ENCODE measurements around the gene RFFL.
A peak's percentile ranks its signal among the peaks of the same experiment; 100 is the strongest.

The RFFL gene

GRCh38 chr17:34974179-34974578 lies 89.3 kb downstream of the RFFL start:
- TF ChIP-seq, protein P1, sequence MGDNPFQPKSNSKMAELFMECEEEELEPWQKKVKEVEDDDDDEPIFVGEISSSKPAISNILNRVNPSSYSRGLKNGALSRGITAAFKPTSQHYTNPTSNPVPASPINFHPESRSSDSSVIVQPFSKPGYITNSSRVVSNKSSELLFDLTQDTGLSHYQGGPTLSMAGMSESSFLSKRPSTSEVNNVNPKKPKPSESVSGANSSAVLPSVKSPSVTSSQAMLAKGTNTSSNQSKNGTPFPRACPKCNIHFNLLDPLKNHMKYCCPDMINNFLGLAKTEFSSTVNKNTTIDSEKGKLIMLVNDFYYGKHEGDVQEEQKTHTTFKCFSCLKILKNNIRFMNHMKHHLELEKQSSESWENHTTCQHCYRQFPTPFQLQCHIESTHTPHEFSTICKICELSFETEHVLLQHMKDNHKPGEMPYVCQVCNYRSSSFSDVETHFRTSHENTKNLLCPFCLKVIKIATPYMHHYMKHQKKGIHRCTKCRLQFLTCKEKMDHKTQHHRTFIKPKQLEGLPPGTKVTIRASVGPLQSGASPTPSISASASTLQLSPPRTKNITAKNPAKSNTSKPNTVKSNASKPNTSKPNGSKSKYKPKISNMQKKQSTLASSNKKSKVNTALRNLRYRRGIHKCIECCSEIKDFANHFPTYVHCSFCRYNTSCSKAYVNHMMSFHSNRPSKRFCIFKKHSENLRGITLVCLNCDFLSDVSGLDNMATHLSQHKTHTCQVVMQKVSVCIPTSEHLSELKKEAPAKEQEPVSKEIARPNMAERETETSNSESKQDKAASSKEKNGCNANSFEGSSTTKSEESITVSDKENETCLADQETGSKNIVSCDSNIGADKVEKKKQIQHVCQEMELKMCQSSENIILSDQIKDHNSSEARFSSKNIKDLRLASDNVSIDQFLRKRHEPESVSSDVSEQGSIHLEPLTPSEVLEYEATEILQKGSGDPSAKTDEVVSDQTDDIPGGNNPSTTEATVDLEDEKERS (tag by site-specific recombination; IDR thresholded peaks at IDR 0.05), result no peak
- TF ChIP-seq ZNF416 (tag by site-specific recombination; IDR thresholded peaks at IDR 0.05) (no peak), ZBTB48 (tag by site-specific recombination; IDR thresholded peaks at IDR 0.05) (no peak), ZNF624 (tag by site-specific recombination; IDR thresholded peaks at IDR 0.05) (no peak), ZSCAN18 (tag by site-specific recombination; IDR thresholded peaks at IDR 0.05) (no peak), ZNF571 (tag by site-specific recombination; IDR thresholded peaks at IDR 0.05) (no peak), ZBTB20 (tag by site-specific recombination; IDR thresholded peaks at IDR 0.05) (no peak), ZNF146 (tag by site-specific recombination; IDR thresholded peaks at IDR 0.05) (no peak), ZNF174 (tag by site-specific recombination; IDR thresholded peaks at IDR 0.05) (no peak), ZNF776 (tag by site-specific recombination; IDR thresholded peaks at IDR 0.05; ENCODE audit: borderline replicate concordance) (no peak), ZNF350 (tag by site-specific recombination; IDR thresholded peaks at IDR 0.05) (no peak)
- TF ChIP-seq, protein P2, sequence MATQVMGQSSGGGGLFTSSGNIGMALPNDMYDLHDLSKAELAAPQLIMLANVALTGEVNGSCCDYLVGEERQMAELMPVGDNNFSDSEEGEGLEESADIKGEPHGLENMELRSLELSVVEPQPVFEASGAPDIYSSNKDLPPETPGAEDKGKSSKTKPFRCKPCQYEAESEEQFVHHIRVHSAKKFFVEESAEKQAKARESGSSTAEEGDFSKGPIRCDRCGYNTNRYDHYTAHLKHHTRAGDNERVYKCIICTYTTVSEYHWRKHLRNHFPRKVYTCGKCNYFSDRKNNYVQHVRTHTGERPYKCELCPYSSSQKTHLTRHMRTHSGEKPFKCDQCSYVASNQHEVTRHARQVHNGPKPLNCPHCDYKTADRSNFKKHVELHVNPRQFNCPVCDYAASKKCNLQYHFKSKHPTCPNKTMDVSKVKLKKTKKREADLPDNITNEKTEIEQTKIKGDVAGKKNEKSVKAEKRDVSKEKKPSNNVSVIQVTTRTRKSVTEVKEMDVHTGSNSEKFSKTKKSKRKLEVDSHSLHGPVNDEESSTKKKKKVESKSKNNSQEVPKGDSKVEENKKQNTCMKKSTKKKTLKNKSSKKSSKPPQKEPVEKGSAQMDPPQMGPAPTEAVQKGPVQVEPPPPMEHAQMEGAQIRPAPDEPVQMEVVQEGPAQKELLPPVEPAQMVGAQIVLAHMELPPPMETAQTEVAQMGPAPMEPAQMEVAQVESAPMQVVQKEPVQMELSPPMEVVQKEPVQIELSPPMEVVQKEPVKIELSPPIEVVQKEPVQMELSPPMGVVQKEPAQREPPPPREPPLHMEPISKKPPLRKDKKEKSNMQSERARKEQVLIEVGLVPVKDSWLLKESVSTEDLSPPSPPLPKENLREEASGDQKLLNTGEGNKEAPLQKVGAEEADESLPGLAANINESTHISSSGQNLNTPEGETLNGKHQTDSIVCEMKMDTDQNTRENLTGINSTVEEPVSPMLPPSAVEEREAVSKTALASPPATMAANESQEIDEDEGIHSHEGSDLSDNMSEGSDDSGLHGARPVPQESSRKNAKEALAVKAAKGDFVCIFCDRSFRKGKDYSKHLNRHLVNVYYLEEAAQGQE (tag by site-specific recombination; IDR thresholded peaks at IDR 0.05), result no peak
- TF ChIP-seq, protein P3, sequence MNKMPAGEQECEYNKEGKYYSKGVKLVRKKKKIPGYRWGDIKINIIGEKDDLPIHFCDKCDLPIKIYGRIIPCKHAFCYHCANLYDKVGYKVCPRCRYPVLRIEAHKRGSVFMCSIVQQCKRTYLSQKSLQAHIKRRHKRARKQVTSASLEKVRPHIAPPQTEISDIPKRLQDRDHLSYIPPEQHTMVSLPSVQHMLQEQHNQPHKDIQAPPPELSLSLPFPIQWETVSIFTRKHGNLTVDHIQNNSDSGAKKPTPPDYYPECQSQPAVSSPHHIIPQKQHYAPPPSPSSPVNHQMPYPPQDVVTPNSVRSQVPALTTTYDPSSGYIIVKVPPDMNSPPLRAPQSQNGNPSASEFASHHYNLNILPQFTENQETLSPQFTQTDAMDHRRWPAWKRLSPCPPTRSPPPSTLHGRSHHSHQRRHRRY (tag by site-specific recombination; IDR thresholded peaks at IDR 0.05), result no peak
- no peak overlapping the region for H3K4me3 ChIP-seq (ENCODE audit: low read depth, low read length)
- H3K27ac ChIP-seq (ENCODE audit: extremely low read depth, low read depth, low read length), result no peak overlapping the region
- no peaks in the 10 kb centered on the region for H3K4me1 ChIP-seq (ENCODE audit: control insufficient read depth, insufficient read depth, low read length)
- ChIA-PET POLR2A (interaction anchor here (0.8 to 1.8 kb wide), 2 partner anchors 10 to 13 kb away, joined by 3 to 6 read pairs; partner anchors contain the start of genes CCT6B and ZNF830), CTCF (interaction anchor here (0.6 to 1.2 kb wide), 4 partner anchors 61 to 458 kb away, joined by 3 to 4 read pairs (median 3); no protein-coding TSS in a partner anchor)
- no peaks in the 10 kb centered on the region for H3K9me3 ChIP-seq (ENCODE audit: control insufficient read depth, insufficient read depth, low read depth, low read length)
- peaks cover 0 to 1% of the 10 kb centered on the region in 2 experiments; a peak in 1 of 3 replicates for H3K36me3 ChIP-seq (ENCODE audit: control insufficient read depth in 2 of 2, insufficient read depth in 1 of 2, low read length in 2 of 2)

GRCh38 chr17:34961093-34961911 lies 102.2 kb downstream of the RFFL start, which contains the start of the genes CCT6B and ZNF830:
Gene CCT6B, minus strand, starts transcription at chr17:34961460. Its CDS starts 67 bp downstream, at chr17:34961393.
Gene ZNF830, plus strand, starts transcription at chr17:34961540. Its CDS starts 27 bp downstream, at chr17:34961567.
- ChIA-PET POLR2A (interaction anchor here (0.7 to 1.4 kb wide), 5 partner anchors 13 to 618 kb away, joined by 3 to 6 read pairs (median 5); no protein-coding TSS in a partner anchor), CTCF (interaction anchor here (0.6 kb wide), 2 partner anchors 115 to 299 kb away, joined by 3 read pairs; no protein-coding TSS in a partner anchor)
- Histone ChIP-seq H3K36me3 (ENCODE audit: control insufficient read depth in 2 of 2, insufficient read depth in 1 of 2, low read length in 2 of 2) (peaks cover 23 to 34% of the 10 kb centered on the region in 2 experiments), H3K4me1 (ENCODE audit: control insufficient read depth, insufficient read depth, low read length) (peaks cover 8% of the 10 kb centered on the region; the same call in 1 of the 2 replicates), H3K4me3 (ENCODE audit: low read depth, low read length) (peak within 1 kb of the TSS; percentile 84), H3K9me3 (ENCODE audit: control insufficient read depth, insufficient read depth, low read depth, low read length) (no peaks in the 10 kb centered on the region), H3K27ac (ENCODE audit: extremely low read depth, low read depth, low read length) (peak within 1 kb of the TSS; percentile 82)
- TF ChIP-seq PRDM10 (tag by site-specific recombination; IDR thresholded peaks at IDR 0.05), result 0 out of 2 replicates have a peak, but pooled peaks have one; percentile 12
- TF ChIP-seq ZSCAN30 (tag by site-specific recombination; IDR thresholded peaks at IDR 0.05), result 0 out of 2 replicates have a peak, but pooled peaks have one; percentile 47
- TF ChIP-seq INSM2 (tag by site-specific recombination; IDR thresholded peaks at IDR 0.05), result peak; percentile 10
